ENCODE measurements around the gene C10orf105. TPM values are rescaled to one million over a fixed set of nuclear protein-coding genes. Genes with fewer than 3 reads are reported as not detected.

C10orf105 gene
- total RNA-seq, 4 donors from 2014 or later = 0.07 to 1.2 TPM; not detected in 2

- Histone ChIP-seq H3K4me3 (no peak overlapping the region), H3K36me3 (no peaks in the 10 kb centered on the region), H3K27ac (no peak overlapping the region), H3K9me3 (no peaks in the 10 kb centered on the region), H3K4me1 (no peaks in the 10 kb centered on the region), H3K27me3 (no peaks in the 10 kb centered on the region)
- intact Hi-C loops (cut with DNase I; ENCODE audit: low total_unique reads) = no loop called here
- DNase-seq = no peak
- no peak for TF ChIP-seq POLR2A (IDR thresholded peaks at IDR 0.05)
- no peak for TF ChIP-seq CTCF (IDR thresholded peaks at IDR 0.05)
Measured at GRCh38 chr10:71679425-71679824, 40.2 kb downstream of the C10orf105 start.

GRCh38 chr10:71678057-71678805 is 41.3 kb downstream of the C10orf105 start:
- no peak overlapping the region for H3K4me3 ChIP-seq
- intact Hi-C loops (cut with DNase I; ENCODE audit: low total_unique reads) = no loop called here
- no peaks in the 10 kb centered on the region for H3K4me1 ChIP-seq
- no peak for DNase-seq
- H3K27me3 ChIP-seq = no peaks in the 10 kb centered on the region
- no peak for TF ChIP-seq CTCF (IDR thresholded peaks at IDR 0.05)
- H3K27ac ChIP-seq = no peak overlapping the region
- no peaks in the 10 kb centered on the region for H3K36me3 ChIP-seq
- no peaks in the 10 kb centered on the region for H3K9me3 ChIP-seq

GRCh38 chr10:71677261-71677660 is 42.3 kb downstream of the C10orf105 start:
- no peaks in the 10 kb centered on the region for H3K27me3 ChIP-seq
- H3K27ac ChIP-seq = no peak overlapping the region
- no peaks in the 10 kb centered on the region for H3K36me3 ChIP-seq
- H3K4me1 ChIP-seq = no peaks in the 10 kb centered on the region
- DNase-seq = no peak
- no peak for TF ChIP-seq CTCF (IDR thresholded peaks at IDR 0.05)
- TF ChIP-seq POLR2A (IDR thresholded peaks at IDR 0.05) = no peak
- no peak overlapping the region for H3K4me3 ChIP-seq
- intact Hi-C loops (cut with DNase I; ENCODE audit: low total_unique reads) = no loop called here
- no peaks in the 10 kb centered on the region for H3K9me3 ChIP-seq

- no peak for TF ChIP-seq POLR2A (IDR thresholded peaks at IDR 0.05)
- no peak for TF ChIP-seq CTCF (IDR thresholded peaks at IDR 0.05)
- Histone ChIP-seq H3K9me3 (no peaks in the 10 kb centered on the region), H3K36me3 (no peaks in the 10 kb centered on the region), H3K27me3 (no peaks in the 10 kb centered on the region), H3K27ac (no peak overlapping the region), H3K4me1 (no peaks in the 10 kb centered on the region), H3K4me3 (no peak overlapping the region)
- intact Hi-C loops (cut with DNase I; ENCODE audit: low total_unique reads) = no loop called here
- no peak for DNase-seq
Measured at GRCh38 chr10:71675295-71675970, 44.1 kb downstream of the C10orf105 start.

All from uterus (tissue), 4 donors.